ENCODE data around the gene EXOC3L2.
"Not testable (repeated sequence)": the region's sequence is repeated elsewhere in the genome, so short reads cannot be mapped to it uniquely, and the experiment has no call there.

The EXOC3L2 gene

DNA sequence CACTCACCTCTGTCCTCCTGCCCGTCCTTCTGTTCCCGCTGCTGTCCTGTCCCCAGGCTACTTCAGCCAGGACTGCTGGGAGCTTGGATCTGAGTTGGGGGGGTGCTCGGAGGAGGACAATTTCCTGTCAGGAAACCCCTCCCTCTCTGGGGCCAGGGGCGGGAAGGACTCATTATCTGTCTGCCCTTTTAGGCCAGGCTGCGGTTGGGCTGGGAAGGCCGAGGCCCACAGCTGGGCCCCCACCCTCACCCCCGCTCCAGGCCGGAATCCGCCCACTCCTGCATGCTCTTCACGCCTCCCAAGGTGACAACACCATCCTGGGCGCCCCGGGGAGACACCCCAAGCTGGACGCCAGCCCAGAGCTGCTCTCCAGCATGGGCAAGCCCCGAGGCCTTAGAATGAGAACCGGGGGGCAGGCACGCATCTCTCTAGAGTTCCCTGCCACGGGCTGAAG, at the start of gene EXOC3L2:
TSS of gene EXOC3L2 (minus strand) at position 74 of the 454 bp plus-strand sequence. CDS start 6,362 bp downstream, outside the sequence.
- in situ Hi-C loops (cut with MboI; ENCODE audit: low sequenced_read_pairs), result no loop called here

DNA sequence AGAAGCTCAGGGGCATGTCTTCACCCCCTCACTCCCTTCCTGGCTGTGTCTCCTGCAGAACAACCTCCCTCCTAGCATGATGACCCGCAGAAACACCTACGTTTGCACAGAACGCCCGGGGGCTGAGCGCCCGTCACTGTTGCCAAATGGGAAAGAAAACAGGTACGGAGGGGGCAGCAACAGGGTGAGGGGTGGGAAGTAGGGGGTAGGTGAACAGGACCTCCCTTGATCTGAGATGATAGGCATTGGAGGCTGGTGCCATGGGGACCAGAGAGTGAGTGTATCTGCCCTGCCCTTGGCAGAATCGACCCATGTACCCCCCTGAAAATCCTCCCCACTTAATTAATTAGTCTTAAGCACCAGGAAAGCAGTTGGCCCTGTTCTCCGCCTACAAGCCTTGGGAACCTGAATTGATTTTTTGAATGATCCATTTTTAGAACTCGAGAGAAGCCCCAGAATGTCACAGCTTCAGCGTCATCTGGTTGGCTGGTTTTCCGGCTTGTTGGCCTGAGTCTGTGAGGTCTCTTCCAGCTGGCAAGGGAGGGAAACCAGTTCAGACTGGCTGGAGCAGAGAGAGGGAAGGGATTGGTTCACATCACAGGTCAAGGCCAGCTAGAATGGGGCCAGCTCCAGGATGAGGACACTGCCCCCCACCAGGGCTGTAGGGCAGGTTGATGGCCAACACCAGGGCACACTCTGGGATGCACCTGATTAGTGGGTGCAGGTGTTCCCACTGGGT, 49.3 kb upstream of the EXOC3L2 start:
- in situ Hi-C loops (cut with MboI; ENCODE audit: low sequenced_read_pairs), result no loop called here

- in situ Hi-C loops (cut with MboI; ENCODE audit: low sequenced_read_pairs), result no loop called here
Observed at GRCh38 chr19:45293682-45294081, 48.5 kb upstream of the EXOC3L2 start.

DNA sequence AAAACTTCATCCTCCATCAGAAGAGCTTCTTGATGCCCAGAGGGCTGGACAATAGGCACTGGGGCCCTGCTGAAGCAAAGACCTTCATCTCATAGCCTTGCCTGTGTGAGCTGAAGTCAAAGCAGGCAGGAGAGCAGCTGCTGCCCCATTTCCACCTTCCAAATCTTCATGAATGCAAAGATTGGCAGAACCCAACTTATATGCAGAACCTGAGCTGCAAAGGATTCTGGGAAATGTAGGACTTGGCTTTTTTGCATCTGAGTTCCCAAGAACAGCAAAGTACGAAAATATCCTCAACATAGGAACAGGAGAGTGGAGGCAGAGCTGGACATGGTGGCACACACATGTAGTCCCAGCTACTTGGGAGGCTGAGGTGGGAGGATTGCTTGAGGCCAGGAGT, 46.6 kb upstream of the EXOC3L2 start:
- in situ Hi-C loops (cut with MboI; ENCODE audit: low sequenced_read_pairs), result no loop called here

GRCh38 chr19:45290381-45290931, 45.2 kb upstream of the EXOC3L2 start:
- in situ Hi-C loops (cut with MboI; ENCODE audit: low sequenced_read_pairs), result no loop called here

DNA sequence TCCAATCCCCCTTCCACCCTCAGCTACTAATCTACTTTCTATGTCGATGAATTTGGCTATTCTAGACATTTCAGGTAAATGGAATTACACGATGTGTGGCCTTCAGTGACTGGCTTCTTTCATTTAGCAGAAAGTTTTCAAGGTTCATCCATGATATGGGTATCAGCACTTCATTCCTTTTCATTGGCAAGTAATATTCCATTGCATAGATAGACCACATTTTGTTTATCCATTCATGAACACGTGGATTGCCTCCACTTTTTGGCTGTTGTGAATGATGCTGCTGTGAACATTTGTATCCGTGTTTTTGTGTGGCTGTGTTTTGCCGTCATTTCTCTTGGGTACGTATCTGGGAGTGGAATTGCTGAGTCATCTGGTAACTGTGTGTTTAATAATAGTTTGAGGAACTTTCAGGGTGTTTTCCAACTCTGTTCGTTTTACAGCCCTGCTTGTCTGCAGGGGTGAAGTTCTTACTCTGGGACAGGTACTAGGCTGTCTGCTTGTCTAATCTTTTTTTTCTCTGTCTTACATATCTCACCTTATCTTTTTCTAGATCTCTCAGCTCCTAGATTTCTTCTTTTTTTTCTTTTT, 38.3 kb upstream of the EXOC3L2 start:
- in situ Hi-C loops (cut with MboI; ENCODE audit: low sequenced_read_pairs), result no loop called here

DNA sequence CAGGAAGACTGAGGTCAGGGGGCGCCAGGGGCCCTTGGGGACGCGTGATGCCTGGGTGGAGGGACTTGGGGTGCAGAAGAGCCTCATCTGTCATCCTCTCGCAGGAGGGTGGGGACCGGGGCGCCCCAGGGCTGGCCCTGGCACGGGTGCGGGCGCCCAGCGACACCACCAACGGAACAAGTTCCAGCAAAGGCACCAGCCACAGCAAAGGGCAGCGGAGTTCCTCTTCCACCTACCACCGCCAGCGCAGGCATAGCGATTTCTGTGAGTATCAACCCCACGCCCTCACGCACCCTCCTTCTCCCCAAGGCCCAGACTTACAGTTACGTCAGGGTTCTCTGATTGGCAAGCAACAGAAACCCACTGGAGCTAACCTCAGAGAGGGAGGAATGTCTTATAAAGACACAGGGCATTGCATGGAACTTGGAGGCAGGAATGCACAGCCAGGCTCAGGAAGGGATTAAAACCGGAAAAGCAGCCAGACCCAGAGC, 35.3 kb upstream of the EXOC3L2 start:
- in situ Hi-C loops (cut with MboI; ENCODE audit: low sequenced_read_pairs), result no loop called here

- in situ Hi-C loops (cut with MboI; ENCODE audit: low sequenced_read_pairs), result no loop called here
Observed at GRCh38 chr19:45279587-45280192, 34.5 kb upstream of the EXOC3L2 start.

GRCh38 chr19:45278087-45278486, 32.9 kb upstream of the EXOC3L2 start:
- in situ Hi-C loops (cut with MboI; ENCODE audit: low sequenced_read_pairs), result no loop called here

DNA sequence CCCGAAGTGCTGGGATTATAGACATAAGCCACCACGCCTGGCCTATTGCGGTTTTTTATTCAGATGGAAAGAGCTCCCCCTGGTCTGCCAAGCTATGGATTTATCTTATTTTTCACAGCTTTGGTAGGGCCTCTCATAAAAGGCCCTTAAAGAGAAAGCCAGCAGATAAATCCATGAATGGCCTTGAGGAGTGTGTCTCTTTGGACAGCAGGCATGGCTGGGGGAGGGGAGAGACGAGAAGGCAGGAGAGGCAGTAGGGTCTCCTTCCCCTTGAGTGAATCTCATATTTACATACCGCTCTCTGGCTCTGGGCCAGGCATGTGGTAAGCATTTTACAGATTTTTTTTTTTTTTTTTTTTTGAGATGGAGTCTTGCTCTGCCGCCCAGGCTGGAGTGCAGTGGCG, 31.1 kb upstream of the EXOC3L2 start:
- in situ Hi-C loops (cut with MboI; ENCODE audit: low sequenced_read_pairs), result no loop called here

- in situ Hi-C loops (cut with MboI; ENCODE audit: low sequenced_read_pairs), result no loop called here
Observed at GRCh38 chr19:45275370-45275971, 30.3 kb upstream of the EXOC3L2 start.

DNA sequence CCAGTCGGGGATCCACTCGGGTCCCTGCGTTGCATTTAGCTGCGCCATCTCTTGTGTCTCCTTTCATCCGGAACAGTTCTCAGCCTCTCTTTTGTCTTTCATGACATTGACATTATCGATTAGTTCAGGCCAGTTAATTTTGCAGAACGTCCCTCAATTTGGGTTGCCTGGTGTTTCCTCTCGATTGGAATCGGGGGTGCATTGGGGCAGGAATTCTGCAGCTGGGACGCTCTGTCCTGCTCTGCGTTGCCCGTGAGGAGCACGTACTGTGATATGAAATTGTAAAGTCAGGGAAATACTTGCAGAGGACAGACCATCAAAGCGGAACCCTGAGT, 28.3 kb upstream of the EXOC3L2 start:
- in situ Hi-C loops (cut with MboI; ENCODE audit: low sequenced_read_pairs), result no loop called here

DNA sequence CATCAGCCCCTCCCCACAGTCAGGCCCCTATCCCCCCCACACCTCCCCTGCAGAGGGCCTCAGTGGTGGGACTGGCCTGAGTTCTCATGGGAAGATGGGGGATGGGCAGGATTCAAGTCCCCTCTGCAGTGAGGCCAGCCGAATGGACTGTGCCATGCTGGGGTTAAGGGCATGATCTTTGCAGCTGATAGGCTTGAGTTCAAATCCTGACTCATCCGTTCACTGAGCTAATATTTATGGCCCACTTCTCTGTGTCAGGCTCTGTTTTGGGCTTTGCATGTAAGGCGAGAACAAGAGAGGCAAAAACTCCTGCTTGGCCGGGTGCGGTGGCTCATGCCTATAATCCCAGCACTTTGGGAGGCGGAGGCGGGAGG, 26.5 kb upstream of the EXOC3L2 start:
- in situ Hi-C loops (cut with MboI; ENCODE audit: low sequenced_read_pairs), result no loop called here

GRCh38 chr19:45271098-45271734, 26.0 kb upstream of the EXOC3L2 start:
- in situ Hi-C loops (cut with MboI; ENCODE audit: low sequenced_read_pairs), result no loop called here

GRCh38 chr19:45269939-45270338, 24.7 kb upstream of the EXOC3L2 start:
- in situ Hi-C loops (cut with MboI; ENCODE audit: low sequenced_read_pairs), result not testable (repeated sequence)

DNA sequence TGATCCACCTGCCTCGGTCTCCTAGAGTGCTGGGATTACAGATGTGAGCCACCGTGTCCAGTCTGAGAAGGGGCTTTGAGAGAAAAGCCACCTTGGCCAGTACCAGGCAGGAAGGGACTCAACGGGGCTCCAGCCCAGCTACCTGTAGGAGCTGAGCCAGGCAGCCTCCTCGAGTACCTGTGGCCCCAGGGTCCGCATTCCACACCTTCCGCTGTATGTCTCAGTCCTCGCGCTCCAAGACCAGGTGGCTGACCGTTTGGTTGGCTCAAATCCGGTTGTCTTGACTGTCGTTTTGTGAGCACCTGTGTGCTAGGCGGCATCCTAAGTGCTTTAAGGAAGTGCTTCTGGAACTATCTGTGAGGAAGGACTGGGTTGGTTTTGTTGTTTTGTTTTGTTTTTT, 22.1 kb upstream of the EXOC3L2 start:
- in situ Hi-C loops (cut with MboI; ENCODE audit: low sequenced_read_pairs), result no loop called here

DNA sequence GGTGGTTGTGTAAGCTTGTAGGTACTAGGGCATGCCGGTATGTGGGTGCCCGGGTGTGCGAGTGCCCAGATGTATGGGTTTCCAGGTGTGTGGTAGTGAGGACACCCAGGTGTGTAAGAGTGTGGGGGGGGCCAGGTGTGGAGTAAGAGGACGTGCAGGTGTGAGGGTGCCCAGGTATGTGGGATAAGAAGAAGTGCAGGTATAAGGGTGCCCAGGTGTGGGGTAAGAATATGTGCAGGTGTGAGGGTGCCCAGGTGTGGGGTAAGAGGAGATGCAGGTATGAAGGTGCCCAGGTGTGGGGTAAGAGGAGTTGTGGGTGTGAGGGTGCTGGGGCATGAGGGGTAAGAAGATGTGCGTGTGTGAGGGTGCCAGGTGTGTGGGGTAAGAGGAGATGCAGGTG, 20.2 kb upstream of the EXOC3L2 start:
- in situ Hi-C loops (cut with MboI; ENCODE audit: low sequenced_read_pairs), result no loop called here

GRCh38 chr19:45264781-45265317, 19.6 kb upstream of the EXOC3L2 start:
- in situ Hi-C loops (cut with MboI; ENCODE audit: low sequenced_read_pairs), result no loop called here

DNA sequence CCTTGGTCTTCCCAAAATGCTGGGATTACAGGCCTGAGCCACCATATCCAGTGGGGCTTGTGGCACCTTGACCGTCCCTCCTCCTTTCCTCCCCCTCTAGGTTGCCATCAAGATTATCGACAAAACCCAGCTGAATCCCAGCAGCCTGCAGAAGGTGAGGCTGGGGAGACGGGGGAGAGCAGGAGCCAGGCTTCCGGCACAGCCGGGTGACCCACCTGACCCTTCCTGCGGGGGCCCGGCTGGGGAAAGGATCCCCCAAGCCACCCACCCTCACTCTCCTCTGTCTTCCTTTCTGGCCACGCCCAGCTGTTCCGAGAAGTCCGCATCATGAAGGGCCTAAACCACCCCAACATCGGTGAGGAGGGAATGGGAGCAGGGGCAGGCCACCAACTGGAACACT, 17.8 kb upstream of the EXOC3L2 start:
- in situ Hi-C loops (cut with MboI; ENCODE audit: low sequenced_read_pairs), result no loop called here

- in situ Hi-C loops (cut with MboI; ENCODE audit: low sequenced_read_pairs), result no loop called here
Observed at GRCh38 chr19:45262570-45262969, 17.4 kb upstream of the EXOC3L2 start.

GRCh38 chr19:45258862-45259261, 13.7 kb upstream of the EXOC3L2 start:
- in situ Hi-C loops (cut with MboI; ENCODE audit: low sequenced_read_pairs), result no loop called here

All from HL-60/S4 (cell line).